PFSK-1 (cell line): Measurements from ENCODE around the gene RBM34.

Source experiments
- FOXP2 ChIP-seq: optimal IDR thresholded peaks from 2 replicates; pipeline ENCODE3; 2011; ENCODE audit warnings: borderline replicate concordance, control low read depth, inconsistent platforms; ENCODE audit not compliant: insufficient read depth; ENCODE audit errors: extremely low read length, extremely low read depth
- POLR2AphosphoS5 ChIP-seq: IDR thresholded peaks from 2 replicates; pipeline ENCODE4 v1.6.1; 2012; ENCODE audit warnings: low read depth, mild to moderate bottlenecking, control low read depth, low read length, moderate library complexity
- SIN3A ChIP-seq: IDR thresholded peaks from 2 replicates; pipeline ENCODE4 v1.6.1; 2012; ENCODE audit warnings: mild to moderate bottlenecking, low read length, moderate library complexity, borderline replicate concordance; ENCODE audit not compliant: insufficient read depth
- TAF1 ChIP-seq: IDR thresholded peaks from 2 replicates; pipeline ENCODE4 v1.6.1; 2012; ENCODE audit warnings: low read length, control low read depth, borderline replicate concordance; ENCODE audit not compliant: insufficient read depth
- TF ChIP-seq, protein P1 (sequence below), 2 experiments: IDR thresholded peaks; 2 replicates each; pipeline versions ENCODE4 v1.6.1 to v1.8.0; 2011 to 2012; ENCODE audit warnings: low read depth in 2 of 2, low read length in 2 of 2, control low read depth in 1 of 2, inconsistent platforms in 1 of 2, mild to moderate bottlenecking in 1 of 2, moderate library complexity in 1 of 2; ENCODE audit not compliant: insufficient read depth in 1 of 2

The RBM34 gene

DNA sequence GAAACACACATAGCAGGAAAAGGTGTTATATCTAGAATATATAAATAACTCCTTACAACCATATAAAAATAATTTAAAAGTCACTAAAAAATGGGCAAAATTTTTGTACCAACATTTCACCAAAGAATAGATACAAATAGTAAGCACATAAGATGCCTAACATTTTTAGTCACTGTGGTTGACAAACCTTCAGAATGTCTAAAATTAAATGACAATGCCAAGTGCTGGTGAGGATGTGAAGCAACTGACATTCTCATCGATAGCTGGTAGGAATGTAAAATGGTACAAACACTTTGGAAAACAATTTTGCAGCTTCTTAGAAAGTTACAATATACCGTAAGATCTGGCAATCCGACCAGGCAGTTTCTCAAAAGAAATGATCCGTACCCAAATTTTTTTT is 18.1 kb downstream of the RBM34 start:
- TF ChIP-seq POLR2AphosphoS5: no peak
- no peak for TF ChIP-seq SIN3A
- TF ChIP-seq, protein P1, sequence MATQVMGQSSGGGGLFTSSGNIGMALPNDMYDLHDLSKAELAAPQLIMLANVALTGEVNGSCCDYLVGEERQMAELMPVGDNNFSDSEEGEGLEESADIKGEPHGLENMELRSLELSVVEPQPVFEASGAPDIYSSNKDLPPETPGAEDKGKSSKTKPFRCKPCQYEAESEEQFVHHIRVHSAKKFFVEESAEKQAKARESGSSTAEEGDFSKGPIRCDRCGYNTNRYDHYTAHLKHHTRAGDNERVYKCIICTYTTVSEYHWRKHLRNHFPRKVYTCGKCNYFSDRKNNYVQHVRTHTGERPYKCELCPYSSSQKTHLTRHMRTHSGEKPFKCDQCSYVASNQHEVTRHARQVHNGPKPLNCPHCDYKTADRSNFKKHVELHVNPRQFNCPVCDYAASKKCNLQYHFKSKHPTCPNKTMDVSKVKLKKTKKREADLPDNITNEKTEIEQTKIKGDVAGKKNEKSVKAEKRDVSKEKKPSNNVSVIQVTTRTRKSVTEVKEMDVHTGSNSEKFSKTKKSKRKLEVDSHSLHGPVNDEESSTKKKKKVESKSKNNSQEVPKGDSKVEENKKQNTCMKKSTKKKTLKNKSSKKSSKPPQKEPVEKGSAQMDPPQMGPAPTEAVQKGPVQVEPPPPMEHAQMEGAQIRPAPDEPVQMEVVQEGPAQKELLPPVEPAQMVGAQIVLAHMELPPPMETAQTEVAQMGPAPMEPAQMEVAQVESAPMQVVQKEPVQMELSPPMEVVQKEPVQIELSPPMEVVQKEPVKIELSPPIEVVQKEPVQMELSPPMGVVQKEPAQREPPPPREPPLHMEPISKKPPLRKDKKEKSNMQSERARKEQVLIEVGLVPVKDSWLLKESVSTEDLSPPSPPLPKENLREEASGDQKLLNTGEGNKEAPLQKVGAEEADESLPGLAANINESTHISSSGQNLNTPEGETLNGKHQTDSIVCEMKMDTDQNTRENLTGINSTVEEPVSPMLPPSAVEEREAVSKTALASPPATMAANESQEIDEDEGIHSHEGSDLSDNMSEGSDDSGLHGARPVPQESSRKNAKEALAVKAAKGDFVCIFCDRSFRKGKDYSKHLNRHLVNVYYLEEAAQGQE (IDR thresholded peaks at IDR 0.05; ENCODE audit: insufficient read depth in 1 of 2, low read depth in 2 of 2, low read length in 2 of 2): no peak
- no peak for TF ChIP-seq FOXP2
- TF ChIP-seq TAF1: no peak

DNA sequence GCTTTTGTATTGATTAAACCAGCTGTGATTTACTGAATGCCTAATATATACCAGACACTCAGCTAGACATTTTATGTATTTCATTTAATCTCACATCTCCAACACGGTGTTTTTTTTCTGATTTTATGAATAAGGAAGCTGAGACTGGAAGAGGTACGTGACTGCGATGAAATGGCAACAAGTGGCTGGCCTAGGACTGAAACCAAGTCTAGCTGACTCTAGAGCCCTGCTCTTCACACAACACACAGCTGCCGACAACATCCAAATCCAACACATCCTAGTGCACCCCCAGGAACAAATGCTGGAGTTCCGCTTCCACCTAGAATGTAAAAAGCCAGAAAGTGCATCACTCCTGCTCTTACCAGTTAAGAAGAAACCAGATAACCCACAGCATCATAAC is 21.7 kb downstream of the RBM34 start:
- no peak for TF ChIP-seq TAF1

GRCh38 chr1:235138821-235139220 is 22.2 kb downstream of the RBM34 start:
- no peak for TF ChIP-seq SIN3A
- TF ChIP-seq POLR2AphosphoS5: no peak

DNA sequence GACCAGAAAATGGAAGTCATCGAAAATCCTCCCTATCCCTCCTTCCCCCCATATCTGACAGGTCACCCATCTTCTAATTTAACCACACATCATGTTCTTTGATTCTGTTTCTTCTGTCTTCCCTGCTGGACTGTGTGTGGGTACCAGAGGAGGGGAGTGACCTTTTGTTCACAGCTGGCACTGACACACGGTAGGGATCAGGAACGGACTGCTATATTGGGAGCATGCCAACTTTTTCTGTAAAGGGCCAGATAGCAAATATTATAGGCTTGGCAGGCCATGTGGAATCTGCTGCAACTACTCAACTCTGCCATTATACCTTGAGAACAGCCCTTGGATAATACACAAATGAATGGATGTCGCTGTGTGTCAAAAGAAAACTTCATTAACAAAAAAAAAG is 24.9 kb downstream of the RBM34 start:
- no peak for TF ChIP-seq SIN3A
- TF ChIP-seq TAF1: no peak
- TF ChIP-seq, protein P1 (IDR thresholded peaks at IDR 0.05; ENCODE audit: insufficient read depth in 1 of 2, low read depth in 2 of 2, low read length in 2 of 2): no peak
- no peak for TF ChIP-seq FOXP2
- no peak for TF ChIP-seq POLR2AphosphoS5

DNA sequence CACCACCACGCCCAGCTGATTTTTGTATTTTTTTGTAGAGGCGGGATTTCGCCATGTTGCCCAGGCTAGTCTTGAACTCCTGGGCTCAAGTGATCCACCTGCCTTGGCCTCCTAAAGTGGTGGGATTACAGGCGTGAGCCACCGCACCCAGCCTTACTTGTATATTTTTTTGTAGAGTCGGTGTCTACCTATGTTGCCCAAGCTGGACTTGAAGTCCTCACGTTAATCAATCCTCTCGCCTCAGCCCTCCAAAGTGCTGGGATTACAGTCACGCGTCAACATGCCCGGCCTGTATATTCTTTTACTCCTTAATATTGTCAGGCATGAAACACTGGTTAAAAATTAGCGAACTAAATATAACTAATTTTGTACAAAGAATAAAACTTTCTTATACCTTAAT is 26.9 kb downstream of the RBM34 start:
- TF ChIP-seq TAF1: no peak
- TF ChIP-seq FOXP2: no peak
- no peak for TF ChIP-seq SIN3A
- no peak for TF ChIP-seq POLR2AphosphoS5
- TF ChIP-seq, protein P1 (IDR thresholded peaks at IDR 0.05; ENCODE audit: insufficient read depth in 1 of 2, low read depth in 2 of 2, low read length in 2 of 2): no peak

DNA sequence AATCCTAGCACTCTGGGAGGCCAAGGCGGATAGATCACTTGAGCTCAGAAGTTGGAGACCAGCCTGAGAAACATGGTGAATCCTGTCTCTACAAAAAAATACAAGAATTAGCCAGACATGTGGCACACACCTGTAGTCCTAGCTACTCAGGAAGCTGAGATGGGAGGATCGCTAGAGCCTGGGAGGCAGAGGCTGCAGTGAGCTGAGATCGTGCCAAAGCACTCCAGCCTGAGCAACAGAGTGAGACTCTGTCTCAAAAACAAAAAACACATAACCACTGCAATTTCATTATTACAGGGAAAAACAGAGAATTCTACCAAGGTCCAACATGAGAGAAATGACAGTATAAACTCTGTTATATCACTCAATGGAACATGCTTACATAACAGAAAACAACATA is 28.0 kb downstream of the RBM34 start:
- TF ChIP-seq TAF1: no peak
- TF ChIP-seq, protein P1 (IDR thresholded peaks at IDR 0.05; ENCODE audit: insufficient read depth in 1 of 2, low read depth in 2 of 2, low read length in 2 of 2): no peak
- TF ChIP-seq SIN3A: no peak
- TF ChIP-seq POLR2AphosphoS5: no peak
- no peak for TF ChIP-seq FOXP2
